ENCODE results near the gene ZC3H13.
A peak's percentile ranks its signal among the peaks of the same experiment; 100 is the strongest.

The ZC3H13 gene, protein sequence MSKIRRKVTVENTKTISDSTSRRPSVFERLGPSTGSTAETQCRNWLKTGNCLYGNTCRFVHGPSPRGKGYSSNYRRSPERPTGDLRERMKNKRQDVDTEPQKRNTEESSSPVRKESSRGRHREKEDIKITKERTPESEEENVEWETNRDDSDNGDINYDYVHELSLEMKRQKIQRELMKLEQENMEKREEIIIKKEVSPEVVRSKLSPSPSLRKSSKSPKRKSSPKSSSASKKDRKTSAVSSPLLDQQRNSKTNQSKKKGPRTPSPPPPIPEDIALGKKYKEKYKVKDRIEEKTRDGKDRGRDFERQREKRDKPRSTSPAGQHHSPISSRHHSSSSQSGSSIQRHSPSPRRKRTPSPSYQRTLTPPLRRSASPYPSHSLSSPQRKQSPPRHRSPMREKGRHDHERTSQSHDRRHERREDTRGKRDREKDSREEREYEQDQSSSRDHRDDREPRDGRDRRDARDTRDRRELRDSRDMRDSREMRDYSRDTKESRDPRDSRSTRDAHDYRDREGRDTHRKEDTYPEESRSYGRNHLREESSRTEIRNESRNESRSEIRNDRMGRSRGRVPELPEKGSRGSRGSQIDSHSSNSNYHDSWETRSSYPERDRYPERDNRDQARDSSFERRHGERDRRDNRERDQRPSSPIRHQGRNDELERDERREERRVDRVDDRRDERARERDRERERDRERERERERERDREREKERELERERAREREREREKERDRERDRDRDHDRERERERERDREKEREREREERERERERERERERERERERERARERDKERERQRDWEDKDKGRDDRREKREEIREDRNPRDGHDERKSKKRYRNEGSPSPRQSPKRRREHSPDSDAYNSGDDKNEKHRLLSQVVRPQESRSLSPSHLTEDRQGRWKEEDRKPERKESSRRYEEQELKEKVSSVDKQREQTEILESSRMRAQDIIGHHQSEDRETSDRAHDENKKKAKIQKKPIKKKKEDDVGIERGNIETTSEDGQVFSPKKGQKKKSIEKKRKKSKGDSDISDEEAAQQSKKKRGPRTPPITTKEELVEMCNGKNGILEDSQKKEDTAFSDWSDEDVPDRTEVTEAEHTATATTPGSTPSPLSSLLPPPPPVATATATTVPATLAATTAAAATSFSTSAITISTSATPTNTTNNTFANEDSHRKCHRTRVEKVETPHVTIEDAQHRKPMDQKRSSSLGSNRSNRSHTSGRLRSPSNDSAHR (N-terminal part only)

DNA sequence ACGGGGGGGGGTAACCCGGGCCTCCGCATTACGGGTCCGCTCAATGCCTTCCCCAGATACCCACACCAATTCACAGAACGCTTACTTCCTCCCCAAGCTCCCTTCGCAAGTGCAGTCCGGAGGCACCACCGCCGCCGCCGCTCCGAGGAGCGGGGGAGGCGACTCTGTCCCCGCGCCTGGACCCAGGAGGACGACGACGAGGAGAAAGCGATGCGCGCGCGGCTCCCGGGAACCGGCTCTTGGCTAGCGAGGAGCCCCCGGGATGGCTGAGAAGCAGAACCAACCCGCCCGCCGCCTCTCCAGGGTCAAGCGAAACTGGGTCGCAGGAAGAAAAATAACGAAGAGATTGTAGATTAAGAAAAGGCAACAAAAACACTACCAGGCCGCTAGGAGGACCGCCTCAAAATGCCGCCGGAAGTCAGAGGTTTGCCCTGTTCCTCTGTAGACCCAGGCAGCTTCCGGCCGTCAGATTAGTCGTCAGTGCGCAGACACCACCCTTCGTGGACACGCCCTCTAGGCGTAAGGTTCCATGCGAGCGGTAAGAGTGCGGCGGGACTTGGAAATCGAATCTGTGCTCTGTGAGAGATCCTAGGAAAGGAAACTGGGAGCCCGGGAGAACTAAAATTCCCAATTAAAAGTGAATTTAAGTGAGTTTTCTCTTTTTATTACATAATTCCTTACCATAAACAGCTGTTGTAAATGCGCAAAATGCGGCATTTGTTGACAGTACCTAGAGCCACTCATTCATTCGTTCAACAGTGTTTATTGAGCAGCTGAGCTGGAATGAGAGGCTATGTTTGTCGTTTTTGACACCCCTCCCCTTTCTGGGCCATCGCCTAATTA is at the start of gene ZC3H13:
ZC3H13 (minus strand) TSS at position 428 of the 843 bp plus-strand sequence. CDS start 7,239 bp downstream, outside the sequence.
- peak; percentile 87 to 89 for DNase-seq (ENCODE audit: low read depth in 2 of 2)

DNA sequence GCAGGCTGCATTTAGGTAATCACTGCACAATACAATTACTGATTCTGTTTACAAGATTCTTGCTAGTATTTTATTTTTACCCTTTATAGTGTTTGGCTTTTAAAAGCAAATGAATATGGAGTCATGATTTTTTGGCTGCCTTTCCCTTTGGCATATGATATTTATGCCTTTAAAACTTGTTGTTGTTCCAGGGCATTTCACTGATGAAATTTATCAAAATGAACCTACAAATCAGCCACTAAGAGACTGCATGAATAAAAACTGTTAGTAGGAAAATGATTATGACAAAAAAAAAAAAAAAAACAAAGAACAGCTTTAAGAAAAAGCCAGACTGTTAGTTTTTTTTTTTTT is 49.7 kb upstream of the ZC3H13 start:
- DNase-seq (ENCODE audit: low read depth in 2 of 2): no peak

DNA sequence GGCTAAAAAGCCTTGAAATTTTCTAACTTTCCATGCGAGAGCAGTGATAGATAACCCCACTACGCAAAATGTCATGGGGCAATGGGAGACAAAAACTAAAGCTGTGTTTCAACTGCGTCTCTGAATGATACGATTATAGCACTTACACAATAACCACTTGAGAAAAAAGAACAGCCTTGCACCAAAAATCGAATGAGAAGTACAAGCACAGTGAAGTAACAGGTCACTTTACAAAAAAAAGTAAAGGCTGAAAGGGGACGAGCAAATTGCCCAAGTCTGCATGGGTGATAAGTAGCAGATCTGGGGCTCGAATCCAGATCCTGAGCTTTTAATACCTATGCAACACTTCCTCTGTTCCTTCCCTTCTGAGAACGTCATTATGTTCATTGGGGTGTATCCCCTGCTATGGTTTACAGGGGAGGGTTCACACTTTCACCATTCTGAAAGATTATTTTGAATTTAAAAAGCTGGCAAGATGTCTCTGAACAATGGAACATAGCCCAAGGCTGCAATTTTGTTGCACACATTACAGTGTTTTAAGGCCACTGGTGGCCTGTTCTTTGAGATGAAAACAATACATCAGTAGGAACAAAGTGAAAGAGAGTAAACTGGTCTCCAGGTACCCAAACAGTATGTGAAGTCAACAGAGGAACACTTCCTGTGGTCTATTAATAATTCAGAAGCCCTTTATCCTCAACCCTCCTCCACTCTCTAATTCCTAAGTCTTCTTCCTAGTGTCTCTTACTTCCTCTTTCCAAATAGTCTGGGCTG is 49.1 kb upstream of the ZC3H13 start:
- no peak for DNase-seq (ENCODE audit: low read depth in 2 of 2)

DNA sequence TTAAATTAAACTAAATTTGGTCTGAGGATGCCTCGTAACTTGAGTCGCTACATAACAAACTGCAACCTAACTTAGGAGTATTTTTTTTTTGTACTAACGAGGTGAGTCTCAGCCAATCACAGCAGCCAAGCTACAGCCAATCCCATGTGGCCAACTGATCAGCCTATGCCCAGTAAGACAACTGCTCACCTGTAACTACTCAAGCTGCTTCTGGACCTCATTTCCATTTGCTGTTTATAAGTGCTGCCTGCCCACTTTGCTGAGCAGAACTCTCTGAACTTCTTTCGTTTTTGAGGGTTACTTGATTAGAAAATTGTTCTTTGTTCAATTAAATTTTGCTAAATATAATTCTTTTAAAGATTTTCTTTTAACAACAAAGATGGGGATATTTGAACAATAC is 48.5 kb upstream of the ZC3H13 start:
- DNase-seq (ENCODE audit: low read depth in 2 of 2): no peak

DNA sequence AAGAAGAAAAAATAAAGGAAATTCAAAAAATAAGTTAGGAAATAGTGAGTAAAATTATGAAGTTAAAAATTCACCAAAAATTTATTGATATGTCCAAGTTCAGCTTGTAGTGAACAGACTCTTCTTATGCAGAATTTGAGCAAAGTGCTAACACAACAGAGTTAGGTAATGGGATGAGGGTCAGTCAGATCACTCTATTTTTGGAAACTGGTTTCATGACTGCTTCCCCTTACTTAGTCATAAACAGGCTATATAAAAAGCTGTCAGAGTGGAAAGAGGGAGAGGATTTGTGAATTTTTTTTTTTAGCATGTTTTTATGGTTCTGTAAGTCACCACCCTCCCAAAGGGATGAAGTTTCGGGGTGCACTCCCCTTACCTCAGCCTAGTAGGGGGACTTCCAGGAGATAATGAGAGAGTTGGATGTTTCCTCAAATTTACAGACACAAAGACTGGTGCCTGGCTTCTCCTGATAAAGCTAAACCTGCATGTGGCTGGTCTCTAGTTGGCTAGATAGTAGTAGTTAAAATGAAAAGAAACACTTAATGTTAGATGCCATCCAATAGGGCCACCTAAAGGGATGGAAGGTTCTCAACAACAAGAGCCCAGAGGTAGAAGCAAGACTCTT is 47.8 kb upstream of the ZC3H13 start:
- no peak for DNase-seq (ENCODE audit: low read depth in 2 of 2)

DNA sequence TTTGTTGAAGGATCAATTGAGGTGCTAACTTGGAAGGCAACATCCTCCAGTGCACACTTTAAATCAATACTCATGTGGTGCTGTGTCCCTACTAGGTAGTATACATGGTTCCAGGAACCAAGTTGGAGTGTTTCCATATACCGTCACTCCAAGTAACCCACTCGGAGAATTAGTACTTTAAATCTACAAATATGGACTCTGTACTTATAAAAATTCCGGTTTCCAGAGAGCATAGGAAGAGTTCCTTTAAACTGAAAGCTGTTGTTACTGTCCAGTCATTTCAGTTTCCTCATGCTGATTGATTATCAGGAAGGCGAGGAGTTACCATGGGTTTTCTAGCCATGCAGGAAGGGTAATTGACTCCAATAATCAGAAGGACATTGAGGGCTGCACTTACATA is 45.1 kb upstream of the ZC3H13 start:
- DNase-seq (ENCODE audit: low read depth in 2 of 2): no peak

DNA sequence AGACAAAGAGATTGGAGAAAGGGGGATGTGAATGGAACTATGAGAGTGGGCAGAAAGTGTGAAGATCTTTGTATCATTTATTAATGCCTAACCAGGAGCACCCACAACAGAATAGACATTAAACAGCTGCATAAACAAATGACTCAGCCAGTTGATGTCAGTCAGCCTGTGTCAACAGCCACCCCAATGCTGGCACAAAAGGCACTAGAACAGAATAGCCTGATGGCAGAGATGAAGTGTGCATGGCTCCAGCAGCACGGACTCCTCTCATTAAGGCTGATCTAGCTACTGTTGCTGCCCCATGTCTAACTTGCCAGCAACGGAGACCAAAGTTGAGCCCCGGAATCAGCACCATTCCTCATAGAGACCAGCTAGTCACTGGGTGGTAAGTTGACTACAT is 44.5 kb upstream of the ZC3H13 start:
- no peak for DNase-seq (ENCODE audit: low read depth in 2 of 2)

DNA sequence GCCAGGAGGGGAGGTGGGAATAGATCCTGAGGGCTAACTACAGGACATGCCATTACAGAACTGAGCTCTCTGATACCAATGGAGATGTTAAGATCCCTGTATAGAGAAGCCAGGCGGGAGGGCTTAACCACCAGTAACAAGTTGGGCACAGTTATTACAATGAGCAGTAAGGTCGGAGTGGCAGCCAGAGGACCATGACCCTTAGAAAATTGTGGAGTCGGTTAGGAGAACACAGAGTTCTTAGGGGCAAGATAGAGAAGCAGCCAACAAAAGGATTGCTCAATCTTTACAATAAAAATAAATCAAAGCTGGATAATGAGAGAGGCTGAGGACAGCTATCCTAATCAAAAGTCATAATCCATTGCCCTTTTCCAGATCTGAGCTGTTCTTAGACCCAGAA is 41.9 kb upstream of the ZC3H13 start:
- DNase-seq (ENCODE audit: low read depth in 2 of 2): no peak

DNA sequence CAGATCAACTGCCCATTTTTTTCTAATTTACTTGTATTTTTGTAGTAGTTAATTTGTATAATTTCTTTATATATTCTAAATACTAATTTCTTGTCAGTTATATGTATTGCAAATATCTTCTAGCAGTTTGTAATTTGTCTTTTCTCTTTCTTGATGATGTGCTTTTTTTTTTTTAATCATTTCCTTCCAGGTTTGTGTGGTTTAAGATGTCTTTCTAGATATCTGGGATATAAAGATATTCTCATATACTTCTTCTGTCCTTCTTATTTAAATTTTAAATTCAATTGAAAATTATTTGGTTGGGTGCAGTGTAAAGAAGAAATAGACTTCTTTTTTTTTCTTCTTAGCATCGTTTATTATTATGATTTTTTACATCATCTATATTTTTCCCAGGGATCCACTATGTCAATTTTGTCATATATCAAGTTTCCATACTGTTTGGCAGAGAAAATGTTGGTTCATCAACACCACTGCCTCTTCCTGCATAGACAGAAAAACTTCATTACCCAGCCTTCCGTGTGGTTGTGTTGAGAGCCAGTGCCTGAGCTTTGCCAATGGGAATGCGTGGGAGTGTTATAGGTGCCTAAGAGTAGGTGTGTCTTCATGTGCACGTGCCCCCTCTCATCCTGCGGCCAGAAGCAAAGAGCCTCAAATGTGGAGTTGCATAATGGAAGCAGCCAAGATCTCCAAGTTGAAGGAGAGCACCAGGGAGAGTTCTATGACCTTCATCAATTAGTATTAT is 36.4 kb upstream of the ZC3H13 start:
- DNase-seq (ENCODE audit: low read depth in 2 of 2): no peak

DNA sequence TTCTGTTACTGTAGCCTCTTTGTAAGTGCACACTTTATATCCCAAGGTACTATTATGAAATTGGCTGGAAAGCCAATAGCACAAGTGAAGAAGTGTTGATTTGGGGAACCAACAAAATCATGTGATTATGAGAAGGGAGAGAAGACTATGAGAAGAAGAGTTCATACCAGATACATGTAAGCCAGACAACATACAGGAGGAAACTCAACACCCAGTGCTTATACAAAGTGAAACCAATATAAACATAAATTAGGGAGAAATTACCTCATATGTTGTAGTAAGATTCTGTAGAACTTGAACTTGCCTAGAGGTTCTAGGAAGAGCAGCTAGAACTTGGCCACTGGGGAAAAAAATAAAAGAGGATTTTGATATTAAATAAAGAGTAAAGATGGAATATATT is 34.9 kb upstream of the ZC3H13 start:
- DNase-seq (ENCODE audit: low read depth in 2 of 2): no peak

DNA sequence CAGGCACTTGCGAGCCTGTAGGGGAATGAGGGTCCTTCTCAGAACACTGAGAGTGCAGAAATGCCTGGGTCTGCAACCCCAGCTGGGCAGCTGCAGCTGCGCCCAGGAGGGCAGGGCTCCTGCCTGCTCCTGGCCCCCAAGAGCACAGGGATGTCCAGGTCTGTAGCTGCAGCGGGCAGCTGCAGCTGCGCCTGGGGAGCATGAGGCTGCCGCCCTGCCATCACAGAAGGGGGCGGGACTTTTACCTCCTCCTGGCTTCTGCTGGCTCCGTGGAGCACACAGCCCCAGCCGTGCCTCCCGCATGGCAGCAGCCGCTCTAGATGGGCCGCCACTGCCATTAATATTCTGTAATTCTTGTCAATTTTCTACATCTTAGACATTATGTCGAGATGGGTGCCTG is 34.4 kb upstream of the ZC3H13 start:
- DNase-seq (ENCODE audit: low read depth in 2 of 2): no peak

DNA sequence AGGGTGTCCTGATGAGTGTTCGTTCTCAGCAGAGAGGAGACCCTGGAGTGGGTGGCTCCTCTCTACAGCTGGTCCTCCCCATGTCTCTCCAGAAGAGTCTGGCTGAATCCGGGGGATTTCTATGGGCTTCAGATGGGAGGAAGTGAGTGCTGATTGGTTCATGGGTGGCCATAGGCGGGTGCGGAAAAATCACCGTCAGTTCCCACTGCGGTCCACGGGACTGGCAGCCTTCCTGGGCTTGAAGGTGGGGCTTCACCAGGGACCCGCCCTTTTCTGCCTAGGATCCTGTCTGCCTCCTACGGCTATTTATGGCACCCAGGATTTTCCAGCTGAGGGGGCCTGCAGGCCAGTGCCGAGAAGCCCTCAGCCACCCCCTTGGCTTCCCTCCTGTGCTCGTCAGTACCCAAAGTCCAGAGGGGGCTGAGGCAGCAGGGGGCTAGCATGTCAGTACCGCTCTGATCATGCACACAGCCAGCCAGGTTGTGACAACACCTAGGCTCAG is 33.9 kb upstream of the ZC3H13 start:
- DNase-seq (ENCODE audit: low read depth in 2 of 2): no peak

DNA sequence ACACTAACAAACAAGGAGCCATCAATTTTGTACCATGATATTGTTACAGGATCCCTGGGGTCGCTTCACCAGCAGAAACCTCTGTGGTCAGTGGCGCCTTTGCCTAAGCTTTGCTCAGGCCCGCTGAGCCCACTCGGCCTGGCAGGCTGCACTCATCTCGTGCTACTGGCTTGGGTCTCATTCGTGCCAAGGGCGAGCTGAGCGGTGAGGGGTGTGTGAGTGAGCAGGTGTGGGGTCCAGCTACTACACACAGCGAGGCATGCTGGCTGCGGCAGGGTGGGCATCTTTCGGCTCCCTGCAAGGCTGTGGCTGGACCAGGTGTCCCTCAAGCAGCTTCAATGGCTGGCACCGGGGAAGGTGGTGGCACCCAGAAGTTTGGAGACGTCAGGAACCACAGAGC is 33.2 kb upstream of the ZC3H13 start:
- no peak for DNase-seq (ENCODE audit: low read depth in 2 of 2)

DNA sequence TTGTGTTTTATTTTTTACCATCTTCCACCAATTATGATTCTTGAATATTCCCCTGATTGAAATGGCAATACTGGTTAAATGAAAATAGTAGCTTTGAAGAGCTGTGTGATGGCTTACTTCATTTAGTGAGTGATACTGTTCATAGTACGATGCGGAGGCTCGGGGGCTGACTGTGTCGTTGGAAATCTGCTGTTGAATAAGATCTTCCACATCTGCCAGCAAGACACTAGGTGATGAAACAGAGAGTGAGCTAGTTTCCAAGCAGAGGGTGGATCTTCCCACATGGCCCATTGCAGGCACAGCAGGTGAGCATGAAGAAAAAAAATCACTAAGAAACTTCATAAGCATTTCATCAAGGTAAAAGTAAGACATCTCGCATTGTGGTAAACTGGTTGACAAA is 29.8 kb upstream of the ZC3H13 start:
- DNase-seq (ENCODE audit: low read depth in 2 of 2): no peak

DNA sequence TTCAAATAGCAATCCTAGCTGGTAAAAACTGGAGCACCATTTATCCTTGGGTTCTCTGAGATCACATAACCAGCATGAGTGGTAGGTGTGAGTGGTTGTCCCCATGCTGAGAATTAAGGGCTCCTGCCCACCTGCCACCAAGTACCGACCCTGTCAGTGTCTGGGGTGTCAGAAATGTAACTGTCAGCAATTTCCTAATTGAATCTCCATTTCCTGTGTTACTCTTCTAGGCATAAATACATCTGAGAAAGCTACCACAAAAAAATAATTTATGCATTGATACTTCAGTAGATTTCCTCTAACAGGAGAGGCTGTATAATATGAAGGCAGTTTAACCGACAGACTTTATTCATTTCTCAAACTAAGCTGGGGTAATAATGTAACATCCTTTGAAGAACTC is 27.2 kb upstream of the ZC3H13 start:
- no peak for DNase-seq (ENCODE audit: low read depth in 2 of 2)

DNA sequence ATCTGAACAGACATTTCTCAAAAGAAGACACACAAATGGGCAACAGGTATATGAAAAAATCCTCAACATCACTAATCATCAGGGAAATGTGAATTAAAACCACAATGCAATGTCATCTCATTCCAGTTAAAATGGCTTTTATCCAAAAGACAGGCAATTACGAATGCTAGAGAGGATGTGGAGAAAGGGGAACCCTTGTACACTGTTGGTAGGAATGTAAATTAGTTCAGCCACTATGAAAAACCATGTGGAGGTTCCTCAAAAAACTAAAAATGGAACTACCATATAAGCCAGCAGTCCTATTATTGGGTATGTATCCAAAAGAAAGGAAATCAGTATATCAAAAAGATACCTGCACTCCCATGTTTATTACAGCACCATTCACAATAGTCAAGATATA is 24.7 kb upstream of the ZC3H13 start:
- DNase-seq (ENCODE audit: low read depth in 2 of 2): no peak

DNA sequence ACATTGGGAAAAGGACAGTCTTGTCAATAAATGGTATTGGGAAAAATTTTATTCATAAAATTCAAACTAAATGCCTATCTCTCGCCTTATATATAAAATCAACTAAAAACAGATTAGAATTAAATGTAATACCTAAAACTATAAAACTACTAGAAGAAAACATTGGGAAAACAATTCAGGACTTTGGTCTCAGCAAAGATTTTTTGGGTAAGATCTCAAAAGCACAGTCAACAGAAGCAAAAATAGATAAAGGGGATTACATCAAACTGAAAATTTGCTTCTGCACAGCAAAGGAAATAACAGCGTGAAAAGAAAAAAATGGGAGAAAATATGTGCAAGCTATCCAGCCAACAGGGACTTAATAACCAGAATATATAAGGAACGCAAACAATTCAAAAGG is 24.3 kb upstream of the ZC3H13 start:
- no peak for DNase-seq (ENCODE audit: low read depth in 2 of 2)

DNA sequence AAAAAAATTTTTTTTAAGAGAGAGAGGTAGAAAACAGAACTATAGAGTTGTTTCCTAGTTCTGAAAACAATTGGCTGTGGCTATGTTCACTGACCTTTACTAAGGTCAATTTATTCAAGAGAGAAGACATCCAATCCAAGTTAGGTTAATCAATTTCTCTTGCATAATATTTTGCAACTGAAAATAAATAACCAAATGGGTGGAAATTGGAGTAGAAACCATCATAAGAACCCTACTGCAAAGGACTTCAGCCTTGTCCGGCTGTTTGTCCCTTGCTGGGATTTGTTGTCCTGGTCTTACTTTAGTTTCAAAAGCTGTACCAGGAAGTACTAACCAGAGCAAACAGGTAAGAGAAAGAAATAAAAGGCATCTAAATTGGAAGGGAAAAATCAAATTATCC is 23.3 kb upstream of the ZC3H13 start:
- DNase-seq (ENCODE audit: low read depth in 2 of 2): no peak

DNA sequence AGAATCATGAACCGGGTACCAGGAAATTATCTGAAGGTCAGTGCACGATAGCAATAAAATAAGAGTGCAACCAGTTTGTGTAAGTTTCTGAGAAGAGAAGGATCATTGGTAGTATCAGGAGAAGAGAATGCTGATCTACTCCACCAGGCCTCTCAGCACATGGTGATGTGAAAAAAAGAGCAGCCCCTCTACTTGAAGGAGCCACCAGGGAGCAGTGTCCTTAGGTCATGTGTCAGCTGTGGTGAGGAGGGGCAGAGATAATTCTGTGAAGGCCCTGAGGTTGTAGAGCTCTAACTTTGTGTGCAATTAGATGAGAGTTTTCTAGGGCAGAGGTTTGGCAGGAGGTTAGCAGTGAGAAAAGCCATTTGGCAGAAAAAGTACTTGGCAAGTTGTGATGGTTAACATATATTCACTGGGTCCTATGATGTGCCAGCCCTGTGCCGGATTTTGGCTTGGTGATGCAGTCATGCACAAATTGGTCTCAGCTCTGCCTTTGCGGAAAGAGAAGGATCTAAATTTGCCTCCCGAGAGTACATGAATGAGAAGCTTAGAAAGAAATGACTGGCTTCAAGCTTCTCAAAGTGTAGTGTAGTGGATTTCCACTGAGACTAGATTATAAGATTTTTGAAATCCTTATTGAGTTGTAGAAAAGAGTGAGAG is 19.2 kb upstream of the ZC3H13 start:
- no peak for DNase-seq (ENCODE audit: low read depth in 2 of 2)

Measured in stimulated activated CD8-positive, alpha-beta memory T cell treated with anti-CD3 and anti-CD28 coated beads, Interleukin-2, amount 100 ng/mL, for 1 hour (primary cell).